PC-3 (cell line): ENCODE data around the gene UBASH3B. TPM values are rescaled to one million over a fixed set of nuclear protein-coding genes. Genes with fewer than 3 reads are reported as not detected.

Experiments
- ATAC-seq: fragments of 200-7000 bp; cut with Tn5 transposase; 2 replicates; pipeline ENCODE4 v1.9.1; 2020; ENCODE audit warnings: mild to moderate bottlenecking, moderate library complexity
- BruUV-seq: library from RNA; stranded (reverse); fragments of 400-500 nt; replicated peaks from 2 replicates; lab custom pipeline; 2021; lab: Mats Ljungman, UMichigan
- CTCF ChIA-PET: fragments of 300-600 bp; sonication (Branson Sonifier 250); formaldehyde crosslinking; loops from one replicate; lab custom pipeline; 2022; ENCODE audit warnings: antibody characterized with exemption; lab: Charles Lee
- POLR2A ChIA-PET: fragments of 300-600 bp; sonication (Branson Sonifier 250); formaldehyde crosslinking; loops from one replicate; lab custom pipeline; 2022; ENCODE audit warnings: antibody characterized with exemption; ENCODE audit not compliant: unreplicated experiment; lab: Charles Lee
- DNase-seq: peaks from one replicate; pipeline ENCODE4 v3.0.0-alpha.2; 2015
- H2AFZ ChIP-seq: fragments of 300-600 bp; sonication (generic); 2 replicates; pipeline ENCODE4 v1.6.0; 2016; ENCODE audit warnings: antibody characterized with exemption, low read length
- H3F3A ChIP-seq: fragments of 300-600 bp; sonication (generic); one replicate; pipeline ENCODE4 v1.6.0; 2017; ENCODE audit warnings: antibody characterized with exemption, low read length, control low read depth, mild to moderate bottlenecking; ENCODE audit not compliant: unreplicated experiment
- H3K27ac ChIP-seq: fragments of 300-600 bp; sonication (generic); 2 replicates; pipeline ENCODE4 v1.5.1; 2016; ENCODE audit warnings: mild to moderate bottlenecking, low read length
- H3K27me3 ChIP-seq: fragments of 300-600 bp; sonication (generic); 2 replicates; pipeline ENCODE4 v1.6.1; 2016; ENCODE audit warnings: low read length, mixed read lengths
- H3K36me3 ChIP-seq: fragments of 300-600 bp; sonication (generic); 2 replicates; pipeline ENCODE4 v1.6.1; 2016; ENCODE audit warnings: low read depth, mixed run types, low read length, mixed read lengths
- H3K4me1 ChIP-seq: fragments of 300-600 bp; sonication (generic); 2 replicates; pipeline ENCODE4 v1.5.1; 2016; ENCODE audit warnings: low read length; ENCODE audit not compliant: insufficient read depth
- H3K4me2 ChIP-seq: fragments of 300-600 bp; sonication (generic); 2 replicates; pipeline ENCODE4 v1.6.0; 2016; ENCODE audit warnings: low read length
- H3K4me3 ChIP-seq: fragments of 300-600 bp; sonication (generic); 2 replicates; pipeline ENCODE4 v1.5.1; 2016; ENCODE audit warnings: mild to moderate bottlenecking, low read length, mixed read lengths
- H3K79me2 ChIP-seq: fragments of 300-600 bp; sonication (generic); 2 replicates; pipeline ENCODE4 v1.6.1; 2017; ENCODE audit warnings: low read length, mixed read lengths
- H3K9ac ChIP-seq: fragments of 300-600 bp; sonication (generic); 2 replicates; pipeline ENCODE4 v1.6.0; 2016; ENCODE audit warnings: mild to moderate bottlenecking, low read length
- H3K9me2 ChIP-seq: fragments of 300-600 bp; sonication (generic); replicated peaks from 2 replicates; pipeline ENCODE4 v1.6.1; 2016; ENCODE audit warnings: mixed run types, low read length, mixed read lengths
- H3K9me3 ChIP-seq: fragments of 300-600 bp; sonication (generic); 2 replicates; pipeline ENCODE4 v1.6.1; 2016; ENCODE audit warnings: low read length, mixed read lengths
- H4K20me1 ChIP-seq: fragments of 300-600 bp; sonication (generic); 2 replicates; pipeline ENCODE4 v1.6.1; 2016; ENCODE audit warnings: low read length, mixed read lengths
- EZH2 ChIP-seq: fragments of 300-600 bp; sonication (generic); IDR thresholded peaks from one replicate; pipeline ENCODE4 v1.6.1; 2017; ENCODE audit warnings: antibody characterized with exemption, mild to moderate bottlenecking, low read length; ENCODE audit not compliant: unreplicated experiment
- EZH2phosphoT487 ChIP-seq: fragments of 300-600 bp; sonication (generic); IDR thresholded peaks from 2 replicates; pipeline ENCODE4 v1.6.1; 2018; ENCODE audit warnings: mild to moderate bottlenecking, antibody characterized with exemption, low read length, borderline replicate concordance
- intact Hi-C: fragments of 100-400 bp; cut with micrococcal nuclease; formaldehyde crosslinking; loops from 2 replicates; pipeline ENCODE4 v1.9.0; 2023
- total RNA-seq: library from RNA; depleted of rRNA; stranded (reverse); fragments of >200 nt; gene quantifications from 2 replicates; pipeline ENCODE4 v1.2.3, GENCODE V29; 2014
- TF ChIP-seq, protein P1 (sequence below): fragments of 300-600 bp; sonication (generic); conservative IDR thresholded peaks from 2 replicates; pipeline ENCODE4 v1.5.1; 2017; ENCODE audit warnings: antibody characterized with exemption, low read depth, mild to moderate bottlenecking, low read length

UBASH3B gene
- total RNA-seq, 1 experiment from 2014 or later: 178 TPM

DNA sequence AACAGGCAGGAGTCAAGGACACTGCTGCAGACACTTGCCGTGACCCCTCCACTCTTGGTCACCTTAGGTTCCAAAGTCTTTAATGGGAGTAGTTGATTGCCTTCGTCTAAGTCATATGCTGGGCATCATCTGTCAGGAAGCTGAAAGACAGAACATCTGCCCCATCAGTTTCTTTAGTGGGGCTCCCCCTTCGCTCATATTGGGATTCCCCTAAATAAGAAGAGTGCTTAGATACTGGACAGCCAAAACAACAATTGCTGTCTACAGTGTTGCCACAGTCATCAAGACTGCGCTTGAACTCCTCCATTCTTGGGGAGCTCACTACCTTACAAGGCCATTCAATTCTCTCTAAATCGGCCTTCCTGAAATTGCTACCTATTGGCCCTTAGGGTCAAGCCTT, 58.5 kb downstream of the UBASH3B start:
- H3K4me1 ChIP-seq: peaks cover 21% of the 10 kb centered on the region
- H3K36me3 ChIP-seq: no peaks in the 10 kb centered on the region
- no peaks in the 10 kb centered on the region for H3K9me3 ChIP-seq
- H3K27ac ChIP-seq: no peak overlapping the region
- H3F3A ChIP-seq: no peaks in the 10 kb centered on the region
- no peak overlapping the region for H3K9ac ChIP-seq
- no peaks in the 10 kb centered on the region for H4K20me1 ChIP-seq
- intact Hi-C loops: no loop called here
- peaks cover 30% of the 10 kb centered on the region for H3K79me2 ChIP-seq
- no peak overlapping the region for H3K4me3 ChIP-seq
- no TSS peak for BruUV-seq
- DNase-seq: no peak
- H3K27me3 ChIP-seq: no peaks in the 10 kb centered on the region
- ATAC-seq: no peak
- ChIA-PET CTCF (no interaction called here), POLR2A (no interaction called here)
- no peak overlapping the region for H2AFZ ChIP-seq
- no peaks in the 10 kb centered on the region for H3K9me2 ChIP-seq
- H3K4me2 ChIP-seq: no peak overlapping the region
- TF ChIP-seq EZH2: no peak
- TF ChIP-seq, protein P1, sequence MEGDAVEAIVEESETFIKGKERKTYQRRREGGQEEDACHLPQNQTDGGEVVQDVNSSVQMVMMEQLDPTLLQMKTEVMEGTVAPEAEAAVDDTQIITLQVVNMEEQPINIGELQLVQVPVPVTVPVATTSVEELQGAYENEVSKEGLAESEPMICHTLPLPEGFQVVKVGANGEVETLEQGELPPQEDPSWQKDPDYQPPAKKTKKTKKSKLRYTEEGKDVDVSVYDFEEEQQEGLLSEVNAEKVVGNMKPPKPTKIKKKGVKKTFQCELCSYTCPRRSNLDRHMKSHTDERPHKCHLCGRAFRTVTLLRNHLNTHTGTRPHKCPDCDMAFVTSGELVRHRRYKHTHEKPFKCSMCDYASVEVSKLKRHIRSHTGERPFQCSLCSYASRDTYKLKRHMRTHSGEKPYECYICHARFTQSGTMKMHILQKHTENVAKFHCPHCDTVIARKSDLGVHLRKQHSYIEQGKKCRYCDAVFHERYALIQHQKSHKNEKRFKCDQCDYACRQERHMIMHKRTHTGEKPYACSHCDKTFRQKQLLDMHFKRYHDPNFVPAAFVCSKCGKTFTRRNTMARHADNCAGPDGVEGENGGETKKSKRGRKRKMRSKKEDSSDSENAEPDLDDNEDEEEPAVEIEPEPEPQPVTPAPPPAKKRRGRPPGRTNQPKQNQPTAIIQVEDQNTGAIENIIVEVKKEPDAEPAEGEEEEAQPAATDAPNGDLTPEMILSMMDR: no peak
- TF ChIP-seq EZH2phosphoT487: no peak

DNA sequence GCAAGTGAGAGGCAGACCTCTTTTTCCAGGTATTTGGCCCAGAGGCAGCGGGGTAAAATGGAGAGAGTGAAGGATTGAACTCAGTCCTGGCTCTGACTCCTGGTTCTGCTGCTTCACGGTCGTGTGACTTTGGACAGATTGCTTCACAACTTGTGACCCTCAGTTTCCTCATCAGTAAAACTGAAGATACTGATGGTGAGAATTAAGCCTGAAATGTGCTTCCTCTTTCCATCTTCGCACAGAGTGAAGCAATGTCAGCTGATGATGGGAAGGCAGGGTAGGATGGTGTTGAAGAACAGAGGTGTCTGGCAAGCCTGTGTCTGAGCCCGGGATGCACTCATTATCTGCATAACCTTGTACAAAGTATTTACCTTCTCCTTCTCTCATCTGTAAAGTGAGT, 59.0 kb downstream of the UBASH3B start:
- BruUV-seq: no TSS peak
- H3K36me3 ChIP-seq: no peaks in the 10 kb centered on the region
- peaks cover 27% of the 10 kb centered on the region for H3K79me2 ChIP-seq
- ATAC-seq (no peak), DNase-seq (no peak)
- no peak overlapping the region for H3K4me3 ChIP-seq
- TF ChIP-seq EZH2phosphoT487 (no peak), EZH2 (no peak)
- TF ChIP-seq, protein P1: no peak
- H3K9ac ChIP-seq: no peak overlapping the region
- H3K9me3 ChIP-seq: no peaks in the 10 kb centered on the region
- POLR2A ChIA-PET: no interaction called here
- no peaks in the 10 kb centered on the region for H3F3A ChIP-seq
- no peak overlapping the region for H2AFZ ChIP-seq
- no peak overlapping the region for H3K27ac ChIP-seq
- H3K4me2 ChIP-seq: no peak overlapping the region
- intact Hi-C loops: no loop called here
- CTCF ChIA-PET: no interaction called here
- no peaks in the 10 kb centered on the region for H4K20me1 ChIP-seq
- H3K27me3 ChIP-seq: no peaks in the 10 kb centered on the region
- H3K9me2 ChIP-seq: no peaks in the 10 kb centered on the region
- peaks cover 16% of the 10 kb centered on the region for H3K4me1 ChIP-seq

DNA sequence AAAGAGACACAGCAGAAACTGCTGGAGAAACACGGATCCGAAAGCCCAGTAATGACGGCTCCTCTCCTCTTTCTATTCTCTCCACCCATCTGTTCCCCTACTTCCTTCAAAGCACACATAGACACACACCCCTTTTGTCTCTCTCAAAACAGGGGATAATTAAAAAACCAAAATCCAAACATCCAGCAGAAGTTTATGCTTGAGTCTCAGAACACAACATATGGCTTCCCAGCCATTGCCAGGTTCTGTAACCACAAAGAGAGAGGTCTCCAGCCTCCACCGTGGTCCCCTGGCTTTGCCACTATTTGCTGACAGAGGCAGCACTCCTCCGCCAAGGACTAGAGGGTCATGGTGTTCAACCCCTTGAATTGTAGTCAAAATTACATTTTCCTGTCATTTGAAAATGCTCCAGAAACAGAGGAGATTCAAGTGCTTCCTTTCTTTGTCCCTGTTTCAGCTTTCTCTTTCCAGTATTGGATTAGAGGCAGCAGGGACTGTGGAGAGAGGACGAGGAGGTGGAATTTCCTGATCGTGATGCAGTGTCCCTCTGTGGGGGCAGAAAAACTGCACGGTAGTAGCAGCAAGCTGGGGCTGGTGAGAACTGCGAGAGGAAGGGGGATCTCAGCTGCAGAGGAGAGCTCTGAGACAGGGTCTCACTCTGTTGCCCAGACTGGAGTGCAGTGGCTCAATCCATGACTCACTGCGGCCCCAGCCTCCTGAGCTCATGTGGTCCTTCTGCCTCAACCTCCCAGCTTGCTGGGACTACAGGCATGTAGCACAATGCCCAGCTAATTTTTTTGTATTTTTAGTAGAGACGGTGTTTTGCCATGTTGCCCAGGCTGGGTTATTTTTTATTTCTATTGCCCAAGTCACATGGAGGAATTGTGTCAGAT, 60.3 kb downstream of the UBASH3B start:
- CTCF ChIA-PET: no interaction called here

More for the DNA sequence above, 60.3 kb downstream of the UBASH3B start:
- TF ChIP-seq, protein P1: no peak
- TF ChIP-seq EZH2phosphoT487: no peak
- no peak for TF ChIP-seq EZH2
- H4K20me1 ChIP-seq: no peaks in the 10 kb centered on the region
- H2AFZ ChIP-seq: no peak overlapping the region
- H3F3A ChIP-seq: no peaks in the 10 kb centered on the region
- H3K9me2 ChIP-seq: no peaks in the 10 kb centered on the region
- no peak overlapping the region for H3K27ac ChIP-seq
- DNase-seq: no peak
- H3K9ac ChIP-seq: no peak overlapping the region
- no TSS peak for BruUV-seq
- ATAC-seq: no peak
- H3K36me3 ChIP-seq: no peaks in the 10 kb centered on the region
- H3K4me1 ChIP-seq: peaks cover 23% of the 10 kb centered on the region
- no peaks in the 10 kb centered on the region for H3K27me3 ChIP-seq
- peaks cover 16% of the 10 kb centered on the region; the same call in 1 of the 2 replicates for H3K79me2 ChIP-seq
- no peak overlapping the region for H3K4me2 ChIP-seq
- no peaks in the 10 kb centered on the region for H3K9me3 ChIP-seq
- no peak overlapping the region for H3K4me3 ChIP-seq
- POLR2A ChIA-PET: interaction anchor here (0.5 kb wide), 1 partner anchor 30 kb away, joined by 3 read pairs; no protein-coding TSS in a partner anchor
- intact Hi-C loops: no loop called here
